GM19043 (cell line): Measurements from ENCODE around the gene SLC25A36.

Source experiments
- ATAC-seq: cut with Tn5 transposase; IDR thresholded peaks from one replicate; pipeline ENCODE4 v1.9.1; 2021; ENCODE audit warnings: low read depth; ENCODE audit not compliant: unreplicated experiment

Gene SLC25A36, protein sequence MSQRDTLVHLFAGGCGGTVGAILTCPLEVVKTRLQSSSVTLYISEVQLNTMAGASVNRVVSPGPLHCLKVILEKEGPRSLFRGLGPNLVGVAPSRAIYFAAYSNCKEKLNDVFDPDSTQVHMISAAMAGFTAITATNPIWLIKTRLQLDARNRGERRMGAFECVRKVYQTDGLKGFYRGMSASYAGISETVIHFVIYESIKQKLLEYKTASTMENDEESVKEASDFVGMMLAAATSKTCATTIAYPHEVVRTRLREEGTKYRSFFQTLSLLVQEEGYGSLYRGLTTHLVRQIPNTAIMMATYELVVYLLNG

DNA sequence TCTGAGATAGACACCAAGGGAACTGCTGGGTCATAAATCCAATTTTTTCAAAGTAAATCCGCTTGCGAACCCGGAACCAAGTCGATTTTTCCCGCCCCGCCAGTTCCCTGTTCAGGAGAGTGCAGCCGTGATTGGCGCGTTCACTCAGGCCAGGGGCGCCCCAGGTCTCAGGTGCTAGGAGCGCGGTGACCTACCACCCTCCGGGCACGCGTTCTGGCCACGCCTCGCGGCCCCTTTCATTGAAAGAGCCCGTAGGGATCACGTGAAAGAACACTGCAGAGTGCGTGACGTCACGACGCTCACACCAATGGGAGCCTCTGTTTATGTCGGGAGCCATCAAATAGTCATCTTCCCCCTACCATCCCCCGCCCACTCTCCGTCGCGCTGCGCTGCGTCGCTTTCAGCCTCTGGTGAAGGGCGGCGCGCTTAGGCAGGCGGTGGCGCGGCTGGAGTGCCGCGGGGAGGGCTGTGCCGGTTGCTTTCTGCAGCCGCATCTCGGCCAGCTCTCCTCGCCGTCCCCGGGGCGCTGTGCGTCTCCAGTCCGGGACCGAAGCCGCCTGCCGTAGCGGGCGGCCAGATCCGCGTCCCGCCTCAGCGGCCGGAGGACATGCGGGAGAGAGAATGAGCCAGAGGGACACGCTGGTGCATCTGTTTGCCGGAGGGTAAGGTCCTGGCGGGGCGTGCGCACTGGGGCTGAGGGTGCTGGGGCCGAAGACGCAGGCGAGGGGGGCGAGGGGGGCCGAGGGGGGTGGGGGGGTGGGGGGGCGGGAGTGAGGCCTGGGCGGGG is at the start of gene SLC25A36:
Gene SLC25A36, plus strand, starts transcription at position 403 of the 787 bp plus-strand sequence. Its CDS starts 219 bp downstream, at position 622.
- peak; percentile 96 for ATAC-seq

DNA sequence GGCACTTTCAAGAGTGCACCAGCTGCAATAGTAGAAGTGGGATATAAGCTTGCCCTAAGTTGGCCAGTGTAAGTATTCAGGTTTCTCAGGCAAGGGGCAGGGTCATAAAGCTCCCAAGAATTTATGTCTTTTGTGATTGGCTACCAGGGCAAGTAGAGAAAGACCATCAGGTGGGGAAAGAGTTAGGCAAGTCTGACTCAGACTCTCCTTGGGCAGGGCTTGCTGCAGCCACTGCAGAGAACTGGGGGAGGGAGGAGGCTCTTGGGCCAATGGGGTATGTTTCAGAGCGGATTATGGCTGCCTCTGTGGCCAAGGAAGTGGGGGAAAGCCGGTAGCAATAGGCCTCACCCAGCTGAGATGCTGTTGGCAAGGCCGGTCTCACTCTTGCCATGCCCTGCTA is 44.6 kb upstream of the SLC25A36 start:
- ATAC-seq, result no peak

DNA sequence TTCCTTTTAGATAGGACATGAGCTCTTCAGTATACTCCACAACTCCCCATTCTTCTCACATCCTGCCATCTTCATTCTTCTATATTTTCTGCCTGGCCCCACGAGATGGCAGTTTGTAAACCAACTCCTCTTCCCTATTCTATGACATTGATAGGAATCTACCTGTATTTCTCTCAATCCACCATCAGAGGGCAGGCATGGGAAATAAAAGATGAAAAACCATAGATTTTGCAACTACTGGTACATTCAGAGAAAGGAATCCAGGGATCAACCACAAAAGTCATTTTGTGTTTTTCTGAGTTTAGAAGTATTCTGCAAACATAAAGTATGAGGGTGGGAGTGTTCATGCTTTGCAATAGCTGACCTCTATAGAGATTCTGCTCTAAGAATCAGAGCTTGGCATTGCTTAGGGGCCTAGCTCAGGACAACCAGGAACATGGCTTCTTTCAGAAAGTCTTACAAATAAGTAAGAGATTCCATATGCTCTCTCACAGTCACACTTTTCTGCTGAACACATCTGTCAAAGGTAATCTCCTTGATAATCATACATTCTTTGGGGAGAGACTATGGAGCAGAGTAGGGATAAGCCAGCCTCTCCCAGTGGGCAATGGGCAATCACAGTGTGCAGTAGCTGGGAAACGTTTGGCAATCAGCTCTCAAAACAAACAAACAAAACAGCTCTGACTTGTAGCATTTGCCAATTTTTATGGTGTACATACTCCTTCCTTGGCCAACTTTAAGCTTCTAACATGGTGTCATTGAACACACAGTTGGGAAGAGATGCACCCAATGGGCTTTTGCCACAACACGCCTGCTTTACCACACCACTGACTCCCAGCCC is 43.1 kb upstream of the SLC25A36 start:
- ATAC-seq, result peak; percentile 59

DNA sequence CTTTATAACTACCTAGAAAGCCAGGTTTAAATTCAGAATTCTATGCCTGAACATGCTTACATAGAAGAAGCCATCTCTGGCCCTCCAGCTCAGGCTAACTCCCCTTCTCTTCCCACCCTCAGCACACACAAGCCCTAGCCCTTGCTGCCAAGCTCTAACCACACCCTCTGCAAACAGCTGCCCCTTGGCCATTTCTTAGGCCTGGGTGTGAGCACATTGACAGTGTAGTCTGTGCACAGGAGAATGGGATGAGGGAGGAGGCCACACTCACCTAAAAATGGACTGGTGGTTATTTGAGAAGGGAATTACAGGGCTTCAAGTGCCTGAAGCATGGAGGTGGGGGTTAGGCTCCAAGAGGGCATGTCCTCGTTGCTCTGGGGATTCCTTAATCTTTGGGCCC is 42.3 kb upstream of the SLC25A36 start:
- no peak for ATAC-seq

DNA sequence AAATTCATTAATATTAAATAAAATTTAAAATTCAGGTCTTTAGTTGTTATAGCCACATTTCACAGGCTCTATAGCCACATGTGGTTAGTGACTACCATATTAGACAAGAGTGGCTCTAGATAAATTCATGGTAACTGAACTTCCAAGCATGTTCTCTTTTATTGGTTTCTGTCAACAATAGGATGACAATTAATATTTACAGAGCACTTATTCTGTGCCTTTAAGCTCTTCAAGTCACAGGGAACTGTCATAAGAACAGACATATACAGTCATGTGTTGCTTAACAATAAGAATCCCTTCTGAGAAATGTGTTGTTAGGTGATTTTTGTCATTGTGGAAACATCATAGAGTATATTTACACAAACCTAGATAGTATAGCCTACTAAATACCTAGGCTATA is 38.8 kb upstream of the SLC25A36 start:
- ATAC-seq, result no peak

DNA sequence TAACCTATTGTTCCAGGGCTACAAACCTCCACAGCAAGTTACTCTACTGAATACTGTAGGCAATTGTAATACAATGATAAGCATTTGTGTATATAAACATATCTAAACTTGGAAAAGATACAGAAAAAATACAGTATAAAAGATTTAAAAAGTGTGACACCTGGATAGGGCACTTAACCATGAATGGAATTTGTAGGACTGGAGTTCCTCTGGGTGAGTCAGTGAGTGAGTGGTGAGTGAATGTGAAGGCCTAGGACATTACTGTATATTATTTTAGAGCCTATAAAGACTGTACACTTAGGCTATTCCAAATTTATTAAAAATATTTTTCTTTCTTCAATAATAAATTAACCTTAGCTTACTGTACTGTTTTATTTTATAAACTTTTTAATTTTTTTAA is 38.4 kb upstream of the SLC25A36 start:
- no peak for ATAC-seq

DNA sequence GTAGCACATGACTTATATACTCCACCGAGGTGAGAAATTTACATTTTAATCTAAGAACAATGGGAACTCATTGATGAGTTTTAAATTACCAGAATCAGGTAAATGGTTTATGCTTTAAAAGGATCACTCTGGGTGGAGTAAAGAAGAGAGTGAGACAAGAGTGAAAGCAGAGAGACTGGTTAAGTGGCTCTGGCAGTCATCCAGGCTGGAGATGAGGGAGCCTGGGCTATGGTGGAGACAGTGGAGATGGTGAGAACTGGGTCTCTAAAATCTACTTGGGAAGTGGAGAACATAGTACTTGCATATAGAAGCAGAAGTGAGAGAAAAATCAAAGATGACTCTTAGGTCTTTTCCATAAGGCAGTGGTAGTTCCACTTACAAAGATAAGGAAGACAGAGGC is 37.1 kb upstream of the SLC25A36 start:
- ATAC-seq, result no peak

DNA sequence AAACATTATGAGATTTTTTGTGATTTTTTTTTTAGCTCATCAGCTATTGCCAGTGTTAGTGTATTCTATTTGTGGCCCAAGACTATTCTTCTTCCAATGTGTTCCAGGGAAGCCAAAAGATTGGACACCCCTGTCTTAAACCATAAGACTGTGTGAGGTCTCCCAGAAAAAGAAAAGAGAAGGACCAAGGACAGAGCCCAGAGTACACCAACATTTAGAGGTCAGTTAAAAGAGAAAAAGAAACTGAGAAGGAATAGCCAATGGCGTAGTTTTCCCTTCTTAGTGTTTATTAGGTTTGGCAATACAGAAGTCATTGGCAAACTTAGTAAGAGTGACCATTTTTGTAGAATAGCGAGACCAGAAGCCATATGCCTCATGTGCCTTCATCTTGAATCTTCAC is 36.1 kb upstream of the SLC25A36 start:
- ATAC-seq, result no peak

DNA sequence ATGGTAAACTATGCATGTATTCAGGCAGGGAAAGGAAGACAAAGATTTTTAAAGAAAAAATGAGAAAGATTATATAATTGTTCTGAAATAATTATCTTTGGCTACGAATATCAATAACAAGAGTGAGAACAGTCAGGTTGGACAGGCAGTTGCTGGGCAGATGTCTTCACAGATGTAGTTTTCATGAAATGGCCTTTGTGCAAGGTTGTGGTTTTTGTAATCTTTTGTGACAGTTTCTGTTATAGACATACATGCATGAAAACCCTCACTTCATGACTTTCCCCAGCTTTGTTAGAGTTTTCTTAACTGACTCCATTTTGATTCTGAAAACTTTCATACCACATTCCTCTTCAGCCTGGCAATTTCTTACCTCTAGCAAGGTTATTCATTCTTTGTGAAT is 34.9 kb upstream of the SLC25A36 start:
- ATAC-seq, result no peak

DNA sequence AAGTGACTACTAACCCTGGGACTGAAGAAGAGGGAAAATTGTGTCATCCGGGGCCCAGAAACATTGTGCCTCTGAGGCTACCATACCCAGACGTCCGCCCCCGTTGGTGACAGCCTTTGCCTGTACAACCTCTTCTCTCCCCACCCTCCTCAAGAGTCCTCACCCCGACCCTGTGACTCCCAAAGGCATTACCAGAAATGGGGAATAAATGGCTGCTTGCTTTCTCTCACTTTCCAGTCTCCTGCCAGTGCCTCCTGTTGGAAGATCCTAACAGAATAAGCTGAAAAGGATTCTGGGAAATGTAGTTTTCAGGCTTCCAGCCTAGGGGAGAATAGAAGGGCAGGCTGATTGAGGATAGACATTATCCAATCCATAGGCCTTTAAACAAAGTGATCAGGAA is 30.8 kb upstream of the SLC25A36 start:
- no peak for ATAC-seq

DNA sequence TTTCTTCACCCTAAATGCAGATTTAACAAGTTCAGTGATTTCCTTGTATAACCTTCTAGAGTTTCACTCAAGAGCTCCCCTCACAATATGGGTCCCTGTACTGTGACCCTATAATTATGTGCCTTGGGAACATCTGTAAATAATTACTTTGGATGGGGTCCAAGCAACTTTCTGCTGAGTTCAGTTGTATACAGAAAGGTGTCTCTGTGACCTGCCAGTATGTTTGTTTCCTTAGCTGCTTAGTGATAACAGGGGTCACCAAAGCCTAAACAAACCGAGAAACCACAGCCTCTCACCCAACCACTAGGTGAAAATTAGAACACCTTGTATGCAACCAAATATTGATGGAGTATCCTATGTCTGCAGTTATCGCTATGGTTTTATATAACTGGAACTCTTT is 29.8 kb upstream of the SLC25A36 start:
- no peak for ATAC-seq

DNA sequence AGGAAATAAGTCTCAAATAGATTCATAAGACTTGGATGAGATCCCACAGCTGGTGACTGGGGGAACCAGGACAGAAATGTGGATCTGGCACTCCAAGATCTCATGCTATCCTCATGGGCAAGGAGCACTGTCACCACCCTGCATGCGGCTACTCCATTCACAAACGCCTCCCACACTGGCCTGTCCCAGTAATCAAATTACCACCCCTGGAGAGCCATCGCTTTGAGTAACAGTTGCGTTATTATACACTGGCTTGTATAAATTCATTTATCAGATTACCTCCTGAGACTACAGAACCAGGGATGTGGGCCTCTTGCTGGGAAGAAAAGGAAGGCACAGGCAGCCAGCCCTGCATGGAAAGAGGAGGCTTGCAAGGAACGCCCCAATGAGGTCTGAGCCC is 27.9 kb upstream of the SLC25A36 start:
- ATAC-seq, result no peak

DNA sequence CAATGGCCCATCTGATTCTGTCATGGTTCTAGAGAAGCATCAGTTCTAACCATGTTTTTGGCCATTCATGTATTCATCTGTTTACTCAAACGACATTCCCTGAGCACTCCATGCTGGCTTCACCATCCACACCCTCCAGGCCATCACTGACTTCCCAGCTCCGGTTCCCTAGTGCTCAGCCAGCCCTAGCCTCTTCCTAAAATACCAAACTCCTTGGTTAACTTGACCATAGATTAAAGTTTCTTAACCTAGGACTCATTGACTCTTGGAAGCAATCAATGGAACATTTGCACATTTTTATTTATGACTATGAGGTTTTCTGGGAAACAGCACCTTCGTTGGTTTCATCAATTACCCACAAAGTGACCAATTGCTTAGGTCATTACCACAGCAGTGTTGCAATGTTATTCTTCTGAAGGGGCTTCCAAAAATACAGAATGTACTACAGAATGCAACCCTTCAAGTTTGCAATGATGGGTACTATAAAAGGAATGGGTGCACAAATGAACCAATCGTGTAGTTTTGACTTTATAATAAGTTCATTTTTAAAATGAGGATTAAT is 27.2 kb upstream of the SLC25A36 start:
- no peak for ATAC-seq

DNA sequence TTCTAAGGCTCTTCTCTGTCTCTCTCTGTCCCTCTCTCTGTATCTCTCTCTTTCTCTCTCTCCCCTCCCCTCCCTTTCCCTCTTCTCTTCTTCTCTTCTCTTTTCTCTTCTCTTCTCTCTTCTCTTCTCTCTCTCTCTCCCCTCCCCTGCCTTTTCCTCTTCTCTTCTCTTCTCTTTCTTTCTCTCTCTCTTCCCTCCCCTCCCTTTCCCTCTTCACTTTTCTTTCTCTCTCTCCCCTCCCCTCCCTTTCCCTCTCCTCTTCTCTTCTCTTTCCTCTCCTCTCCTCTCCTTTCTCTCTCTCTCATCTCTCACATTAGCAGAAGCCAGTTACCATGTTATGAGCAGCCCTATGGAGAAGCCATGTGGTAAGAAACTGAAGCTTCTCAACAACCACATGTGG is 25.0 kb upstream of the SLC25A36 start:
- ATAC-seq, result no peak

DNA sequence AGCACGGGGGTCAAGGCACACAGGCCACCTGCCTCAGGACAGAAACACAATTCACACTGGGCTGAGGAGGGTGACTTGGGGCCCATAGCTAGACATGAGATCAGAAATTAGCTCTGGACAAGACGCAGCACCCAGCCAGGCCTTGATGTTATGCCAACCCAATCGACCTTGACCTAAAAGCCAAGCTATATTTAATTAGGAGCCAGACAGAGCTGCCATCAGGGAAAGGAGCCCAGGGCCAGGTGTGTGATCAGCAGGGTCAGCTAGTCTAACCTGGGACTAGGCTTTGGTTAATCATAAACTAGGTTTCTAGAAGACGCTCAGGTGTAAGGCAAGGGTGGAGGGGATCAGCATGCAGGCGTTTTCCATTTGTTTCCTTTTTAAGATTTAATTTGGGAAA is 23.9 kb upstream of the SLC25A36 start:
- ATAC-seq, result no peak

DNA sequence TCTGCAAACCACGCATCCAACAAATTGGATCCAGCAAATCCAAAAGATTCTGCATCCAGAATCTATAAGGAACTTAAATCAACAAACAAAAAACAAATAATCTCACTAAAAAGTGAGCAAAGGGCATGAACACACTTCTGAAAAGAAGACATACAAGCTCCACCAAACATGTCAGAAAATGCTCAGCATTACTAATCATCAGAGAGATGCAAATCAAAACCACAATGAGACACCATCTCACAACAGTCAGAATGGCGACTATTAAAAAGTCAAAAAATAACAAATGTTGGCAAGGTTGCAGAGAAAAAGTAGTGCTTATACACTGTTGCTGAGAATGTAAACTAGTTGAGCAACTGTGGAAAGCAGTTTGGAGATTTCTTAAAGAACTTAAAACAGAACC is 21.6 kb upstream of the SLC25A36 start:
- ATAC-seq, result no peak

DNA sequence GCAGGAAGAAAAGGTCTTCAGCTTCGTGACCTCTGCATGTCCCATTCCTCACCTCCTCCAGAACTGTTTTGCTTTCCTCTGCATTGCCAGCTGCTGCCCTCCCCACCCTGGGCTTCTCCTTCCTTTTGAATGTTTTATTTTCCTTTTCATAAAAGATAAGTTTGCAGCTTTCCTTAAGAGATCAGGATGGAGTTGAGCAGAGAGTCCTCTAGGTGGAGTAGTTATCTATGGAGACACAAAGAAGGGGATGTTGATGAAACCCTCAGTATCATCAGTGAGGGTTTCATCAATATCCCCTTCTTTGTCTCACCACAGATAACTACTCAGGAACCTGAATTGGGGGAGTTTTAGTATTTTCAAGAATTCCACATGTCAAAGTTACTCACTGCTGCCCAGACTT is 19.0 kb upstream of the SLC25A36 start:
- ATAC-seq, result no peak

DNA sequence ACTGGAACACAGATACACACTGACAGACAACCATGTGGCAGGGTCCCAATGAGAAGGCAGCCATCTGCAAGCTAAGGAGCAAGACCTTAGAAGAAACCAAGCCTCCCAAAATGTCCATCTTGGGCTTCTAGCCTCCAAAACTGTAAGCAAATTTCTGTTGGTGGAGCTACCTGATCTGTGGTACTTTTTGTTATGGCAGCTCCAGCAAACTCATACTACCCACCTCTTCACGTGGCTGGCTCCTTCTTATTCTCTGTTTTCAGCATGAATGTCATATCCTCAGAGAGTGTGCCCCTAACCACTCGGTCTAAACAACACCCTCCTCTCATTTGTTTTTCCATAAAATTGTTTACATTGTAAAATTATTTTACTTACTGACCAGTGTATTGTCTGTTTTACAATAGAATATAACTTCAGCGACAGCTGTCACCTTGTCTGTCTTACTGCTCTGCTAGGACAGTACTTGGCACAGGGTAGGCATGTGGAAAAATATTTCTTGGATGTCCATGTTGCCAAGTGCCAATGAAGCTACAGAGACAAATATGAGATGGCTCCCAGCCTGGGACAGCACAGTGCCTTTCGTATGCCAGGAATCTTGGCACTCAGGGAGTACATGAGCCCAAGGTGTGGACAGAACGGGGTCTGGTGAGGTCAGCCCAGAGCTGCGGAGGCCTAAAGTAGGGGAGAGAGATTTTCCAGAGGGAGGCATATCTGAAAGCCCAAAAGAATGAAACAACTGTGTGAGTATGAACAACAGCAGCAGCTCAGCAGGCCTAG is 17.4 kb upstream of the SLC25A36 start:
- ATAC-seq, result no peak

DNA sequence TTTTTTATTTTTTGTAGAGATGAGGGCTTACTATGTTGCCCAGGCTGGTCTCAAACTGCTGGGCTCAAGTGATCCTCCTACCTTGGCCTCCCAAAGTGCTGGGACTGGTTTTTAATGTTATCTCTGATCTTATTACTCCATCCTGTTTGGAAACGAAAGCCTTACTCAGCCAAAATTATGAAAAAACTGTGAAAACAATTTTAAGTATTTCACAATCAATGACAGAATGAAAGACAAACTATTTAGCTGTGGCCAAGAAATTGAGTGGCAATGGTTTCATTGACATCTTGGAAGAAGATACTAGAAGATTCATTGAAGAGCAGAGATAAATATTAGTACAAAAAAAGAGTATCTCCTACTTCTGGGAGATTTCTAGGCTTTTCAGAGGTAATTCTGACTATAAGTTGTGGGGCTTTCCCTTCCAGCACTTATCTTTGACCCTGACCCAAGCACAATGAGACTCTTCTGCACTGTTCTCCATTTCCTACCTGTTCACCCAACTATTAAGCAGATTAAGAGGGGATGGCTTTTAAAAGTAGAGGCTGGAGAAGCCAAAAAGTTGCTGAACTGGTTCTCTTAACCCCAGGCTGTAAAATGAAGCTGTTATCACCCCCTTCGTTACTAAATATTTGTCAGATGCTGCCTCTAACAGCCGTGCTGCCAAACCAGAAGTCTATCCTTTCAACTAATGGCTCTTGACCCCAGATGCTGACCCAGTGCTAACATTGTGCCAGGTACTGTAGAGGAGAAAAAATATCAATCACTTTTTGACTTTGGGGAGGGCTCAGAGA is 14.2 kb upstream of the SLC25A36 start:
- ATAC-seq, result no peak
